ENCODE measurements around the gene MUTYH.
"Not testable (repeated sequence)": the region's sequence is repeated elsewhere in the genome, so short reads cannot be mapped to it uniquely, and the experiment has no call there.

The MUTYH gene

GRCh38 chr1:45321444-45321843 lies 18.8 kb downstream of the MUTYH start:
- DNase-seq (ENCODE audit: low spot score): no peak

- no peak for DNase-seq (ENCODE audit: low spot score)
Measured at GRCh38 chr1:45319761-45320160, 20.5 kb downstream of the MUTYH start.

- no peak for DNase-seq (ENCODE audit: low spot score)
Measured at GRCh38 chr1:45317166-45317565, 23.1 kb downstream of the MUTYH start.

- DNase-seq (ENCODE audit: low spot score): no peak
Measured at GRCh38 chr1:45314266-45314665, 26.0 kb downstream of the MUTYH start.

GRCh38 chr1:45306905-45307304 lies 33.3 kb downstream of the MUTYH start:
- no peak for DNase-seq (ENCODE audit: low spot score)

- DNase-seq (ENCODE audit: low spot score): no peak
Measured at GRCh38 chr1:45306319-45306718, 33.9 kb downstream of the MUTYH start.

GRCh38 chr1:45305231-45305630 lies 35.0 kb downstream of the MUTYH start:
- DNase-seq (ENCODE audit: low spot score): no peak

GRCh38 chr1:45304311-45305081 lies 35.7 kb downstream of the MUTYH start:
- no peak for DNase-seq (ENCODE audit: low spot score)

- DNase-seq (ENCODE audit: low spot score): peak; percentile 99
Measured at GRCh38 chr1:45303520-45304310, 36.5 kb downstream of the MUTYH start.

- no peak for DNase-seq (ENCODE audit: low spot score)
Measured at GRCh38 chr1:45302505-45303150, 37.6 kb downstream of the MUTYH start.

- no peak for DNase-seq (ENCODE audit: low spot score)
Measured at GRCh38 chr1:45300669-45300997, 39.6 kb downstream of the MUTYH start.

GRCh38 chr1:45299981-45300668 lies 40.1 kb downstream of the MUTYH start:
- DNase-seq (ENCODE audit: low spot score): peak; percentile 79

- DNase-seq (ENCODE audit: low spot score): no peak
Measured at GRCh38 chr1:45299296-45299695, 40.9 kb downstream of the MUTYH start.

- DNase-seq (ENCODE audit: low spot score): no peak
Measured at GRCh38 chr1:45297666-45298356, 42.4 kb downstream of the MUTYH start.

GRCh38 chr1:45291716-45292115 lies 48.5 kb downstream of the MUTYH start:
- no peak for DNase-seq (ENCODE audit: low spot score)

GRCh38 chr1:45291002-45291401 lies 49.2 kb downstream of the MUTYH start:
- DNase-seq (ENCODE audit: low spot score): not testable (repeated sequence)

GRCh38 chr1:45286521-45286920 lies 53.7 kb downstream of the MUTYH start:
- not testable (repeated sequence) for DNase-seq (ENCODE audit: low spot score)

- DNase-seq (ENCODE audit: low spot score): not testable (repeated sequence)
Measured at GRCh38 chr1:45284858-45285257, 55.4 kb downstream of the MUTYH start.

- DNase-seq (ENCODE audit: low spot score): no peak
Measured at GRCh38 chr1:45282351-45282750, 57.9 kb downstream of the MUTYH start.

All from GM03348 (cell line).